Testis (tissue), 3 donors: Measurements from ENCODE around the gene PCED1A. TPM values are rescaled to one million over a fixed set of nuclear protein-coding genes. Genes with fewer than 3 reads are reported as not detected.

Experiments used
- DNase-seq: peaks from one replicate; pipeline ENCODE4 v3.0.0-alpha.2; 2019
- H3K27ac ChIP-seq, 2 donors: fragments of 200-600 bp; sonication (generic); one replicate each; pipeline ENCODE4 v1.5.1; 2019
- H3K27me3 ChIP-seq: fragments of 200-600 bp; sonication (generic); one replicate; pipeline ENCODE4 v1.5.1; 2019
- H3K36me3 ChIP-seq: fragments of 200-600 bp; sonication (generic); one replicate; pipeline ENCODE4 v1.5.1; 2017; ENCODE audit warnings: low read depth; ENCODE audit errors: missing control alignments
- H3K4me1 ChIP-seq: fragments of 200-600 bp; sonication (generic); one replicate; pipeline ENCODE4 v1.5.1; 2019
- H3K4me3 ChIP-seq, 2 donors: fragments of 200-600 bp; sonication (generic); one replicate each; pipeline ENCODE4 v1.5.1; 2017 to 2019
- H3K9me3 ChIP-seq: fragments of 200-600 bp; sonication (generic); one replicate; pipeline ENCODE4 v1.5.1; 2017
- POLR2A ChIP-seq: fragments of 450-650 bp; IDR thresholded peaks from one replicate; pipeline ENCODE4 v1.6.1; 2017; ENCODE audit warnings: antibody characterized with exemption, mild to moderate bottlenecking, moderate library complexity
- WGBS, 2 donors: methylation state at CpG; one replicate each; pipeline ENCODE4 v1.1.5; 2018; 5-methylcytosine and 5-hydroxymethylcytosine counted together
- intact Hi-C: fragments of 100-400 bp; cut with DNase I; formaldehyde crosslinking; loops from one replicate; pipeline ENCODE4 v1.15.1; 2023; ENCODE audit warnings: low total_unique reads
- polyA plus RNA-seq: library from polyadenylated mRNA; stranded (reverse); fragments of 350-450 nt; fragmentation: Illumina TruSeq; extraction: RNeasy Lipid Tissue Mini Kit (QIAGEN cat#74804); gene quantifications from one replicate; pipeline ENCODE4 v1.2.3, GENCODE V29; 2014; ENCODE audit warnings: low read depth, low replicate concordance; ENCODE audit not compliant: insufficient read depth
- total RNA-seq, 2 donors: library from RNA; depleted of rRNA; stranded (reverse); fragments of >200 nt; gene quantifications; one replicate each; pipeline ENCODE4 v1.2.3, GENCODE V29; 2016
- TF ChIP-seq, protein P1 (sequence below), 3 experiments: fragments of 450-650 bp in 2 of 3; fragments of 200-600 bp in 1 of 3; sonication (generic) in 1 of 3; IDR thresholded peaks; one replicate each; pipeline ENCODE4 v1.5.1; 2016 to 2019; ENCODE audit warnings: antibody characterized with exemption in 3 of 3, mild to moderate bottlenecking in 2 of 3, moderate library complexity in 1 of 3

The PCED1A gene
- total and polyA plus RNA-seq, 3 donors from 2014 or later: 20.8 to 51.1 (median 46.0) TPM

- DNase-seq: no peak
- H3K36me3 ChIP-seq: no peaks in the 10 kb centered on the region
- intact Hi-C loops: no loop called here
Observed at GRCh38 chr20:2875690-2876203, 35.3 kb upstream of the PCED1A start.

GRCh38 chr20:2874456-2874855 lies 34.0 kb upstream of the PCED1A start:
- no peaks in the 10 kb centered on the region for H3K36me3 ChIP-seq
- intact Hi-C loops: no loop called here
- H3K4me1 ChIP-seq: peaks cover 25% of the 10 kb centered on the region
- no peak for DNase-seq
- no peaks in the 10 kb centered on the region for H3K27me3 ChIP-seq
- no peaks in the 10 kb centered on the region for H3K9me3 ChIP-seq
- 10 to 18% methylated on average over 7 of the region's 7 CpGs for WGBS, 2 donors
- no peak overlapping the region for H3K27ac ChIP-seq
- TF ChIP-seq, protein P1, sequence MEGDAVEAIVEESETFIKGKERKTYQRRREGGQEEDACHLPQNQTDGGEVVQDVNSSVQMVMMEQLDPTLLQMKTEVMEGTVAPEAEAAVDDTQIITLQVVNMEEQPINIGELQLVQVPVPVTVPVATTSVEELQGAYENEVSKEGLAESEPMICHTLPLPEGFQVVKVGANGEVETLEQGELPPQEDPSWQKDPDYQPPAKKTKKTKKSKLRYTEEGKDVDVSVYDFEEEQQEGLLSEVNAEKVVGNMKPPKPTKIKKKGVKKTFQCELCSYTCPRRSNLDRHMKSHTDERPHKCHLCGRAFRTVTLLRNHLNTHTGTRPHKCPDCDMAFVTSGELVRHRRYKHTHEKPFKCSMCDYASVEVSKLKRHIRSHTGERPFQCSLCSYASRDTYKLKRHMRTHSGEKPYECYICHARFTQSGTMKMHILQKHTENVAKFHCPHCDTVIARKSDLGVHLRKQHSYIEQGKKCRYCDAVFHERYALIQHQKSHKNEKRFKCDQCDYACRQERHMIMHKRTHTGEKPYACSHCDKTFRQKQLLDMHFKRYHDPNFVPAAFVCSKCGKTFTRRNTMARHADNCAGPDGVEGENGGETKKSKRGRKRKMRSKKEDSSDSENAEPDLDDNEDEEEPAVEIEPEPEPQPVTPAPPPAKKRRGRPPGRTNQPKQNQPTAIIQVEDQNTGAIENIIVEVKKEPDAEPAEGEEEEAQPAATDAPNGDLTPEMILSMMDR (IDR thresholded peaks at IDR 0.05): no peak
- no peak for TF ChIP-seq POLR2A
- H3K4me3 ChIP-seq: peak overlapping the region in 1 of 2 donors; percentile 93

More at GRCh38 chr20:2875690-2876203, 35.3 kb upstream of the PCED1A start:
- peaks cover 21% of the 10 kb centered on the region for H3K4me1 ChIP-seq
- H3K27ac ChIP-seq: no peak overlapping the region
- TF ChIP-seq, protein P1 (IDR thresholded peaks at IDR 0.05): no peak
- no peak for TF ChIP-seq POLR2A
- H3K4me3 ChIP-seq: no peak overlapping the region
- 65 to 77% methylated on average over 5 of the region's 5 CpGs for WGBS, 2 donors
- no peaks in the 10 kb centered on the region for H3K27me3 ChIP-seq
- no peaks in the 10 kb centered on the region for H3K9me3 ChIP-seq

DNA sequence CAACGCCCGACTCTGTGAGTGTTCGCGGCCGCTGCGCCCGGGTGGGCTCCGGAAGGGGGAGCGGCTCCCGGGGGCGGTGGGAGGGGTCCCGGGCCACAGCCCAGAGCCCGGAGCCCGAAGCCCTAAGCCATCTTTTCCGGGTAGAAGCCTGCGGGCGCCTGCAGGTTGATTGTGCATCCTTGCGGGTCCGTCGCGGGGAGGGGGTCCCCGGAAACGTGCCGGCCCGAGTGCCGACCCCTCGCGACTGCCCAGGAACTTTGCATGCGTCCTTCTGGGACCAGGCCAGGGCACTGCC lies 33.2 kb upstream of the PCED1A start:
- no peaks in the 10 kb centered on the region for H3K9me3 ChIP-seq
- WGBS, 2 donors: 0% methylated on average over 8 to 12 of the region's 29 CpGs
- peak overlapping the region; percentile 55 to 87 for H3K27ac ChIP-seq
- no peak for TF ChIP-seq POLR2A
- TF ChIP-seq, protein P1 (IDR thresholded peaks at IDR 0.05): no peak
- intact Hi-C loops: no loop called here
- peak; percentile 46 for DNase-seq
- H3K27me3 ChIP-seq: no peaks in the 10 kb centered on the region
- peaks cover 25% of the 10 kb centered on the region for H3K4me1 ChIP-seq
- H3K36me3 ChIP-seq: no peaks in the 10 kb centered on the region
- peak overlapping the region; percentile 93 to 98 for H3K4me3 ChIP-seq

- Histone ChIP-seq H3K9me3 (no peaks in the 10 kb centered on the region), H3K27ac (peak within 1 kb of the TSS; percentile 55 to 87), H3K36me3 (no peaks in the 10 kb centered on the region), H3K27me3 (no peaks in the 10 kb centered on the region), H3K4me1 (peaks cover 25% of the 10 kb centered on the region), H3K4me3 (peak within 1 kb of the TSS; percentile 93 to 98)
- intact Hi-C loops: no loop called here
- DNase-seq: peak; percentile 97
- WGBS, 2 donors: 0% methylated on average over 18 to 31 of the region's 83 CpGs
- TF ChIP-seq POLR2A: peak; percentile 26
- TF ChIP-seq, protein P1 (IDR thresholded peaks at IDR 0.05): no peak
Observed at GRCh38 chr20:2873010-2873746, 32.7 kb upstream of the PCED1A start, which contains the start of gene PTPRA. Gene PTPRA (plus strand): TSS chr20:2873481. CDS start chr20:2964278, 90,797 bp downstream.
